CD14-positive monocyte (primary cell): ENCODE results near the gene IMMP2L. TPM values are rescaled to one million over a fixed set of nuclear protein-coding genes. Genes with fewer than 3 reads are reported as not detected.
"Not testable (repeated sequence)": the region's sequence is repeated elsewhere in the genome, so short reads cannot be mapped to it uniquely, and the experiment has no call there.

Experiments
- DNase-seq, 3 donors: peaks; one replicate each; pipeline ENCODE4 v3.0.0-alpha.2; 2011 to 2022
- H2AFZ ChIP-seq: 2 replicates; pipeline ENCODE4 v1.6.0; 2012; ENCODE audit warnings: mild to moderate bottlenecking, low read depth, low read length, inconsistent platforms; ENCODE audit not compliant: insufficient read depth, poor library complexity, severe bottlenecking
- H3K27ac ChIP-seq, 2 donors: 1 replicate in 1 of 2; 2 replicates in 1 of 2; pipeline ENCODE4 v1.5.1; 2012 to 2013; ENCODE audit warnings: low read length in 2 of 2, control low read depth in 1 of 2, inconsistent platforms in 1 of 2, low read depth in 1 of 2, mild to moderate bottlenecking in 1 of 2
- H3K27me3 ChIP-seq, 2 donors: one replicate each; pipeline versions ENCODE4 v1.6.0 to v1.6.1; 2011 to 2013; ENCODE audit warnings: low read length in 2 of 2; ENCODE audit not compliant: control insufficient read depth in 2 of 2, insufficient read depth in 2 of 2
- H3K36me3 ChIP-seq, 2 donors: replicated peaks in 1 of 2; 1 replicate in 1 of 2; 2 replicates in 1 of 2; pipeline versions ENCODE4 v1.5.1 to v1.6.1; 2012 to 2013; ENCODE audit warnings: low read length in 2 of 2, control low read depth in 1 of 2, inconsistent platforms in 1 of 2, mild to moderate bottlenecking in 1 of 2; ENCODE audit not compliant: insufficient read depth in 2 of 2, control insufficient read depth in 1 of 2
- H3K4me1 ChIP-seq, 2 donors: 1 replicate in 1 of 2; 2 replicates in 1 of 2; pipeline versions ENCODE4 v1.5.1 to v1.6.1; 2012 to 2013; ENCODE audit warnings: low read length in 2 of 2, control low read depth in 1 of 2, inconsistent platforms in 1 of 2, mild to moderate bottlenecking in 1 of 2, moderate library complexity in 1 of 2; ENCODE audit not compliant: insufficient read depth in 2 of 2, control insufficient read depth in 1 of 2
- H3K4me2 ChIP-seq: replicated peaks from 2 replicates; pipeline ENCODE3; 2012; ENCODE audit warnings: low read length, moderate library complexity, mild to moderate bottlenecking; ENCODE audit not compliant: poor library complexity, severe bottlenecking; ENCODE audit errors: extremely low read depth
- H3K4me3 ChIP-seq, 3 experiments: fragments of 200-600 bp in 1 of 3; sonication (generic) in 1 of 3; replicated peaks in 1 of 3; 1 replicate in 2 of 3; 2 replicates in 1 of 3; pipeline ENCODE4 v1.5.1; 2011 to 2013; ENCODE audit warnings: low read length in 3 of 3, mild to moderate bottlenecking in 3 of 3, control low read depth in 2 of 3, low read depth in 2 of 3, inconsistent platforms in 1 of 3, moderate library complexity in 1 of 3
- H3K79me2 ChIP-seq: 2 replicates; pipeline ENCODE4 v1.6.0; 2012; ENCODE audit warnings: mild to moderate bottlenecking, control low read depth, inconsistent platforms, low read length, moderate library complexity; ENCODE audit not compliant: insufficient read depth
- H3K9ac ChIP-seq: 2 replicates; pipeline ENCODE4 v1.6.0; 2017; ENCODE audit warnings: low read length, mild to moderate bottlenecking; ENCODE audit not compliant: insufficient read depth, poor library complexity, severe bottlenecking
- H3K9me3 ChIP-seq, 2 donors: replicated peaks in 1 of 2; 1 replicate in 1 of 2; 2 replicates in 1 of 2; pipeline versions ENCODE4 v1.5.1 to v1.6.1; 2012 to 2013; ENCODE audit warnings: low read length in 2 of 2, control low read depth in 1 of 2; ENCODE audit not compliant: control insufficient read depth in 1 of 2, insufficient read depth in 1 of 2
- H4K20me1 ChIP-seq: 2 replicates; pipeline ENCODE4 v1.6.0; 2012; ENCODE audit warnings: mild to moderate bottlenecking, low read length, control low read depth, moderate library complexity; ENCODE audit not compliant: insufficient read depth
- H3K27ac Mint-ChIP-seq, 7 donors: one replicate each; pipeline ENCODE4 v1.8.0; 2020; ENCODE audit warnings: mild to moderate bottlenecking in 7 of 7, mixed read lengths in 7 of 7, moderate library complexity in 6 of 7, inconsistent platforms in 2 of 7
- H3K27me3 Mint-ChIP-seq, 3 donors: one replicate each; pipeline ENCODE4 v1.8.0; 2021 to 2022; ENCODE audit warnings: low read depth in 3 of 3, mild to moderate bottlenecking in 3 of 3, mixed read lengths in 3 of 3, moderate library complexity in 3 of 3, inconsistent platforms in 1 of 3
- H3K36me3 Mint-ChIP-seq, 2 donors: one replicate each; pipeline ENCODE4 v1.8.0; 2020; ENCODE audit warnings: mixed read lengths in 2 of 2, inconsistent platforms in 1 of 2, mild to moderate bottlenecking in 1 of 2
- H3K4me1 Mint-ChIP-seq: one replicate; pipeline ENCODE4 v1.8.0; 2020; ENCODE audit warnings: mild to moderate bottlenecking, mixed read lengths
- H3K4me3 Mint-ChIP-seq, 2 donors: one replicate each; pipeline ENCODE4 v1.8.0; 2020; ENCODE audit warnings: mild to moderate bottlenecking in 2 of 2, mixed read lengths in 2 of 2, moderate library complexity in 1 of 2
- H3K9me3 Mint-ChIP-seq, 7 donors: one replicate each; pipeline ENCODE4 v1.8.0; 2020 to 2022; ENCODE audit warnings: mixed read lengths in 7 of 7, mild to moderate bottlenecking in 6 of 7, moderate library complexity in 6 of 7, inconsistent platforms in 2 of 7
- CTCF ChIP-seq: fragments of 200-600 bp; IDR thresholded peaks from one replicate; pipeline ENCODE4 v1.8.0; 2022; ENCODE audit warnings: antibody characterized with exemption, mild to moderate bottlenecking
- WGBS: methylation state at CpG from one replicate; pipeline ENCODE4 v1.1.5; 2013; ENCODE audit warnings: missing lambda C conversion rate; ENCODE audit not compliant: insufficient coverage; 5-methylcytosine and 5-hydroxymethylcytosine counted together
- intact Hi-C, 2 donors: fragments of 100-400 bp; cut with micrococcal nuclease; formaldehyde crosslinking; loops; one replicate each; pipeline versions ENCODE4 v1.15.0 to v1.15.1; 2023
- polyA plus RNA-seq, 3 donors: library from polyadenylated mRNA; depleted of rRNA in 1 of 3; unstranded in 2 of 3; stranded (reverse) in 1 of 3; fragments of 300-500 nt in 2 of 3; fragments of >200 nt in 1 of 3; fragmentation: Illumina TruSeq in 2 of 3; gene quantifications; 1 replicate in 2 of 3; 2 replicates in 1 of 3; pipeline ENCODE4 v1.2.3, GENCODE V29; 2012 to 2021

Gene IMMP2L
- polyA plus RNA-seq, 3 donors: 1.9 to 6.4 (median 6.2) TPM

GRCh38 chr7:111459757-111460280 lies 102.5 kb downstream of the IMMP2L start:
- TF ChIP-seq CTCF: no peak
- H3K27me3 ChIP-seq: no peaks in the 10 kb centered on the region
- H3K4me2 ChIP-seq: no peak overlapping the region
- Mint-ChIP-seq H3K27ac (no peak overlapping the region), H3K4me3 (no peak overlapping the region), H3K36me3 (no peaks in the 10 kb centered on the region), H3K27me3 (no peaks in the 10 kb centered on the region), H3K9me3 (peaks cover 0 to 5% (median 1%) of the 10 kb centered on the region in 7 donors), H3K4me1 (no peaks in the 10 kb centered on the region)
- H3K9me3 ChIP-seq: peaks cover 0 to 3% of the 10 kb centered on the region in 2 donors
- H3K79me2 ChIP-seq: no peaks in the 10 kb centered on the region
- intact Hi-C loops: no loop called here
- WGBS: no CpG with 5 or more reads among the region's 2 CpGs
- H2AFZ ChIP-seq: no peak overlapping the region
- no peak overlapping the region for H3K27ac ChIP-seq
- no peaks in the 10 kb centered on the region for H4K20me1 ChIP-seq
- H3K36me3 ChIP-seq: no peaks in the 10 kb centered on the region
- DNase-seq: no peak
- no peak overlapping the region for H3K4me3 ChIP-seq
- no peak overlapping the region for H3K9ac ChIP-seq
- no peaks in the 10 kb centered on the region for H3K4me1 ChIP-seq

- no peaks in the 10 kb centered on the region for H3K27me3 ChIP-seq
- H3K4me1 ChIP-seq: no peaks in the 10 kb centered on the region
- H3K9me3 ChIP-seq: no peaks in the 10 kb centered on the region
- H3K4me3 Mint-ChIP-seq: no peak overlapping the region
- no peak overlapping the region for H3K4me3 ChIP-seq
- intact Hi-C loops: no loop called here
- no peak overlapping the region for H2AFZ ChIP-seq
- peaks cover 0 to 2% (median 0%) of the 10 kb centered on the region in 7 donors for H3K9me3 Mint-ChIP-seq
- no CpG with 5 or more reads among the region's 2 CpGs for WGBS
- no peaks in the 10 kb centered on the region for H3K4me1 Mint-ChIP-seq
- no peak overlapping the region for H3K9ac ChIP-seq
- H3K79me2 ChIP-seq: no peaks in the 10 kb centered on the region
- no peaks in the 10 kb centered on the region for H4K20me1 ChIP-seq
- no peaks in the 10 kb centered on the region for H3K36me3 ChIP-seq
- no peaks in the 10 kb centered on the region for H3K27me3 Mint-ChIP-seq
- no peak overlapping the region for H3K27ac ChIP-seq
- TF ChIP-seq CTCF: no peak
- no peak for DNase-seq
- no peaks in the 10 kb centered on the region for H3K36me3 Mint-ChIP-seq
- no peak overlapping the region for H3K4me2 ChIP-seq
- H3K27ac Mint-ChIP-seq: no peak overlapping the region
These were observed 103.1 kb downstream of the IMMP2L start for GRCh38 chr7:111459065-111459756.

- H3K27ac ChIP-seq, H3K4me1 Mint-ChIP-seq, H3K4me1 ChIP-seq, H3K4me3 ChIP-seq, H3K36me3 ChIP-seq, intact Hi-C loops, H3K36me3 Mint-ChIP-seq, H3K9me3 ChIP-seq, H3K9ac ChIP-seq, H3K4me3 Mint-ChIP-seq, H4K20me1 ChIP-seq, H3K27me3 ChIP-seq, H3K27me3 Mint-ChIP-seq, H3K4me2 ChIP-seq, H3K79me2 ChIP-seq, H2AFZ ChIP-seq, H3K27ac Mint-ChIP-seq, DNase-seq: not testable (repeated sequence)
- no CpG with 5 or more reads among the region's 2 CpGs for WGBS
- peaks cover 4 to 15% (median 6%) of the 10 kb centered on the region in 7 donors for H3K9me3 Mint-ChIP-seq
These were observed 111.6 kb downstream of the IMMP2L start for GRCh38 chr7:111450705-111451104.
